ENCODE data around the gene ATG101. TPM values are rescaled to one million over a fixed set of nuclear protein-coding genes. Genes with fewer than 3 reads are reported as not detected.

Gene ATG101, protein sequence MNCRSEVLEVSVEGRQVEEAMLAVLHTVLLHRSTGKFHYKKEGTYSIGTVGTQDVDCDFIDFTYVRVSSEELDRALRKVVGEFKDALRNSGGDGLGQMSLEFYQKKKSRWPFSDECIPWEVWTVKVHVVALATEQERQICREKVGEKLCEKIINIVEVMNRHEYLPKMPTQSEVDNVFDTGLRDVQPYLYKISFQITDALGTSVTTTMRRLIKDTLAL
- 34.4 TPM for total RNA-seq

DNA sequence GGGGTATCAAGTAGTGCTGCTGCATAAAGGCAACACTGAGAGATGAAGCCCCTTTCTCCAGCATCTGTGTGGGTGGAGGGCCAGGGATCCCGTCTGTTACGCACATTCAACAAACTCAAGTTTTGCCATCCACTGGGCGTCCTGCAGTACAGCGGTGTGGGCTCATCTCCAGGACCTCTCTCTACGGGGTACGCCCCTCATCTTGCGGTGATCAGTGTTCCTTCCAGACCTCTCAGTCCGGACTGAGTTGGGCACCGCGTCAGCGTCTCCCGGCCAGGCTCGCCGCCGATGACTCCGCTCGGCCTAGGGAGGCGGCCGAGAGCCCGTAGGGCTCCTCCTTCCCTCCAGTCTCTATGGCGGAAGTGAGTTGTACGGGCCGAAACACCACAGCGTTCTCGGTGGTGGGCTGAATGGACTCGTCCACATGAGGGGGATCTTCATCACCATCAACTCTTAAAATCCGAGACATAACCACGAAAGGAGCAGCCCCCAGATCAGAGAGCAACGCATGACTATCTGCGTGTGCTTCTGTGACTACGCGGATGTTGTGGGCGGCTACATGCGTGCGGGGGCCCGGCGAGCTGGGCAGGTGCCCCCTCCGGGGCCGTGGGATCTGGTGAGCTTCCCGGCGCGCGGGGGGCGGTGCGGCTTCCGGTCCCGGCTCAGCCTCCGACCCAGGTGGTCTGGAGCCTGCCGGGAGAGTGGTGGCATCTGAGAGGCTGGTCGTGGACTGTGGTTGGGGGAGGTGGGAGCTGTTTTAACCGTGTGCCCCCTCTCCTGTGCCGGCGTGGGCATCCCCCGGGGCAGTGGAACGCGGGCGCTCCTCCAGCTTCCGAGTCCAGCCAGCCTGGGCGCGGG is at the start of gene ATG101:
Gene ATG101 (plus strand): TSS at position 652 of the 858 bp plus-strand sequence. CDS start 3,673 bp downstream, outside the sequence.
- H3K27me3 ChIP-seq (ENCODE audit: control insufficient read depth in 3 of 3, insufficient read depth in 3 of 3, low read length in 3 of 3): no peaks in the 10 kb centered on the region
- H3K27ac ChIP-seq (ENCODE audit: low read depth, low read length): peak within 1 kb of the TSS; percentile 93
- H3K9ac ChIP-seq (ENCODE audit: low read depth in 1 of 3, low read length in 3 of 3): peak within 1 kb of the TSS; percentile 95 to 98 (median 97)
- H3K36me3 ChIP-seq (ENCODE audit: control insufficient read depth in 3 of 3, insufficient read depth in 3 of 3, low read length in 3 of 3): peaks cover 15 to 25% (median 17%) of the 10 kb centered on the region in 3 donors
- H3K4me3 ChIP-seq (ENCODE audit: low read length in 3 of 3): peak within 1 kb of the TSS; percentile 96 to 98 (median 97)
- H3K4me1 ChIP-seq (ENCODE audit: control insufficient read depth in 3 of 3, insufficient read depth in 3 of 3, low read length in 3 of 3): peaks cover 21 to 36% (median 28%) of the 10 kb centered on the region in 3 donors
- H3K9me3 ChIP-seq (ENCODE audit: control insufficient read depth in 3 of 3, low read length in 3 of 3): no peaks in the 10 kb centered on the region

DNA sequence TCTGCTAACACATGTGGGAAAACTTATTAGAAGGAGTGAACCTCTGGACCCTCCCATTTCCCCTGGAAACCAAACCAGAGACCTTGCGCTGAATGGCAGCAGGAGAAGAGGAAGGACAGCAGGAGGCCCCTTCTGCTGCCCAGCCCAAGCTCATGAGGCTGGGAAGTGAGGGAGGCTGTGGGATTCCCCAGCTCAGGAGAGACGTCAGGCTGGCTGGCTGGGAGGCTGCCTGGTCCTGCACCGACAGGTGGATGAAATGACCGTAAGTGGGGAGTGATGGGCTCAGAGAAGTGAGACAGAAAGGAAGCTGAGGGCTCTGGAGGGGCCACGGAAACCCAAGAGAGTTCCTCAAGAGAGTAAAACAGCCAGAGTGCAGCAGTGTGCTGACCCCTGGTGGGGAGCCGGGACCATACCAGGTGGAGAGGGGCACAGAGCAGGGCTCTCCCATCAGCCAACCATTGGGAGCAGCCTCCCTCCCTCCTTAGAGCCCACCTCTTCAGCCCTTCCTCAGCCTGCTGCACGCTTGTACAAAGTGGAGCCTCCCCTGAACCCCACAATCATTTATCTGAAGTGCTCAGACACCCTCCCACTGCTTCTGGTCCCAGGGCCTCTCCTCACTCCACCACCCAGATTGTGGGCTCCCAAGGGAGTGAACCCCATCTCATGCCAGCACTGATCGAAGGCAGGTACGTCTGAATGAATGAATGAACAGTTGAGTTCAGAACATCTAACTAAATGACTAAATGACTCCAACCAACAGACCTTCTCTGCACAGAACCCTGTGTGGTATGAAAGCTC is 49.0 kb upstream of the ATG101 start:
- H3K9me3 ChIP-seq (ENCODE audit: control insufficient read depth in 3 of 3, low read length in 3 of 3): no peaks in the 10 kb centered on the region
- peaks cover 17 to 22% (median 21%) of the 10 kb centered on the region in 3 donors for H3K4me1 ChIP-seq (ENCODE audit: control insufficient read depth in 3 of 3, insufficient read depth in 3 of 3, low read length in 3 of 3)
- no peak overlapping the region for H3K27ac ChIP-seq (ENCODE audit: low read depth, low read length)
- H3K9ac ChIP-seq (ENCODE audit: low read depth in 1 of 3, low read length in 3 of 3): peak overlapping the region in 1 of 3 donors; percentile 25
- H3K36me3 ChIP-seq (ENCODE audit: control insufficient read depth in 3 of 3, insufficient read depth in 3 of 3, low read length in 3 of 3): no peaks in the 10 kb centered on the region
- H3K27me3 ChIP-seq (ENCODE audit: control insufficient read depth in 3 of 3, insufficient read depth in 3 of 3, low read length in 3 of 3): no peaks in the 10 kb centered on the region
- H3K4me3 ChIP-seq (ENCODE audit: low read length in 3 of 3): no peak overlapping the region

DNA sequence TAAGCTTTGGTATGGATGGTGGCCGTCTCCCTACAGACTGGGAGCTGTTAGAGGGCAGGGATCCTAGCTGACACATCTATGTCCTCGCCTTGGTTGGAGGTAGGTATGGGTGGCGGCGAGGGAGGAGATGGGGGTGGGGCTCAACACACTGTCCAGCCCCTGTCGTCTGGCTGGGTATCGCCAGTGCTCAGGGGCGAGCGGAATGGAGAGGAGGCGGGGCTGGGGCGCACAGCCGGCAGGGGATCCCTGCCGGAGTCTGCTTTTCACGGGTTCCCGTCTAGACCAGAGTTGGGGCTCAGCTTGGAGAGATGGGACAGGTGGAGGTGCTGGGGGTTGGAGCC is 47.0 kb upstream of the ATG101 start:
- peak overlapping the region; percentile 48 to 68 (median 66) for H3K4me3 ChIP-seq (ENCODE audit: low read length in 3 of 3)
- H3K27me3 ChIP-seq (ENCODE audit: control insufficient read depth in 3 of 3, insufficient read depth in 3 of 3, low read length in 3 of 3): no peaks in the 10 kb centered on the region
- H3K4me1 ChIP-seq (ENCODE audit: control insufficient read depth in 3 of 3, insufficient read depth in 3 of 3, low read length in 3 of 3): peaks cover 38 to 42% (median 41%) of the 10 kb centered on the region in 3 donors
- no peaks in the 10 kb centered on the region for H3K36me3 ChIP-seq (ENCODE audit: control insufficient read depth in 3 of 3, insufficient read depth in 3 of 3, low read length in 3 of 3)
- H3K9ac ChIP-seq (ENCODE audit: low read depth in 1 of 3, low read length in 3 of 3): peak overlapping the region; percentile 50 to 76 (median 57)
- H3K9me3 ChIP-seq (ENCODE audit: control insufficient read depth in 3 of 3, low read length in 3 of 3): no peaks in the 10 kb centered on the region
- no peak overlapping the region for H3K27ac ChIP-seq (ENCODE audit: low read depth, low read length)

DNA sequence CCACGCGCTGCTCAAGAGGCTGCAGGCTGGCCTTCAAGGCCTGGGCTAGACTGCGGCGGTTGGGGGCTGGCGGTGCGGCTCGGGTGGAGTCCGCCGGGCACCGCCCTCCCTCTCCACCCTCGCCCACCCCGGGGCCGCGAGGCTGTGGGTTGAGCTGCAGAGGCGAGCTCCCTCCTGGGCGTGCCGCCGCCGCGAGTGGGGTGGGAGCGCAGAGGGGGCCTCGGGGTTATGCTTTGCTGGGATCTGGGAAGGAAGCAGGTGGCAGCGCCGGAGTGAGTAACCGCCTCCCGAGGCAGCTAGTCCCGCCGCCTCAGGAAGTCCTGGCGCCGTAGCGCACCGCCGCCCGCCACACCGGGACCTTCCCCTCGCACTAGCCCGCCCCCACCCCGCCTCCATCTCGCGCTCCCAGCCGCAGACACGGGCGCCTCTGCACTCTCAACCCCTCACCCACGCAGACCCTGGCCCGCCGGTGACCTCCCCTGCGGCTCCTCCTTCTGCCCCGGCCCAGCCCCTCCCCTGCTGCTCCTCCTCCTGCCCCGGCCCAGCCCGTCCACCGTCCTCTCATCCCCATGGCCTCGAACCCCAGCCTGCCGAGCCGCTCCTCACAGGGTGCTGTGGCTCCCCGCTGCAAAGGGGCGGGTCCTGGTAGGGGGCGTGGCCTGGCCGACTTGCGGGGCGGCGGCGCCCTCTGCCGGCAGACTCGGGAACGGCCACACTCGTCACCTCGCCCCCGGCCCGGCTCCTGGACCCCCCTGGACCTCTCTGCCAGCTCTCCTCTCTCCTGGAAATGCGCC is 46.4 kb upstream of the ATG101 start:
- no peaks in the 10 kb centered on the region for H3K36me3 ChIP-seq (ENCODE audit: control insufficient read depth in 3 of 3, insufficient read depth in 3 of 3, low read length in 3 of 3)
- no peaks in the 10 kb centered on the region for H3K27me3 ChIP-seq (ENCODE audit: control insufficient read depth in 3 of 3, insufficient read depth in 3 of 3, low read length in 3 of 3)
- H3K9me3 ChIP-seq (ENCODE audit: control insufficient read depth in 3 of 3, low read length in 3 of 3): no peaks in the 10 kb centered on the region
- H3K4me3 ChIP-seq (ENCODE audit: low read length in 3 of 3): peak overlapping the region; percentile 48 to 68 (median 66)
- H3K4me1 ChIP-seq (ENCODE audit: control insufficient read depth in 3 of 3, insufficient read depth in 3 of 3, low read length in 3 of 3): peaks cover 39 to 43% (median 41%) of the 10 kb centered on the region in 3 donors
- H3K9ac ChIP-seq (ENCODE audit: low read depth in 1 of 3, low read length in 3 of 3): peak overlapping the region; percentile 53 to 76 (median 57)
- H3K27ac ChIP-seq (ENCODE audit: low read depth, low read length): no peak overlapping the region

DNA sequence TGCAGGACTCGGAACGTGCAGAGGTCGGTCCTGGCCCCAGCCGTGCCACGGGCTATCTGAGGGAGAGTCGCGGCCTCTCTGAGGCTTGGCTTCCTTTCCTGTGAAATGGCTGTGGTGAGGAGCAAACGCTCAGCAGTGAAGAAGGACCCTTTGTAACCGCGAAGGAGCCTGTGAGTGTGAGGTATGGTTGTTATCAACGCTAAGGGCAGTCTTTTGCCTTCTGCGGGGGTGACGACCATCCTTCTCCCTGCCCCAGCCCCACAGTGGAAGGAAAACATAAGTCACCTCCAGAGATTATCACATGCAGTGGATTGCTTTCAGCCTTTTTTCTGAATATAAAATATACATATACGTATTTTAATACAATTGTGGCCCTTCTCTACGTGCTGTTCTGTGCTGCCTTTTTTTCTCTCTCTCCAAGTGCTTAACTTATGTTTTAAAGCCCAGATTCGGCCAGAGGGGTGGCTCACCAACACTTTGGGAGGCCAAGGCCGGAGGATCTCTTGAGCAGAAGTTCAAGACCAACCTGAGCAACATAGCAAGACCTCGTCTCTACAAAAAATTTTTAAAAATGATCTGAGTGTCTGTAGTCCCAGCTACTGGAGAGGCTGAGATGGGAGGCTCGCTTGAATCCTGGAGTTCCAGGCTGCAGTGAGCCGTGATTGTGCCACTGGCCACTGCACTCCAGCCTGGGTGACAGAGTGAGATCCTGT is 45.6 kb upstream of the ATG101 start:
- H3K27me3 ChIP-seq (ENCODE audit: control insufficient read depth in 3 of 3, insufficient read depth in 3 of 3, low read length in 3 of 3): no peaks in the 10 kb centered on the region
- no peaks in the 10 kb centered on the region for H3K36me3 ChIP-seq (ENCODE audit: control insufficient read depth in 3 of 3, insufficient read depth in 3 of 3, low read length in 3 of 3)
- H3K4me1 ChIP-seq (ENCODE audit: control insufficient read depth in 3 of 3, insufficient read depth in 3 of 3, low read length in 3 of 3): peaks cover 44 to 47% (median 45%) of the 10 kb centered on the region in 3 donors
- peak overlapping the region; percentile 22 to 76 (median 53) for H3K9ac ChIP-seq (ENCODE audit: low read depth in 1 of 3, low read length in 3 of 3)
- H3K27ac ChIP-seq (ENCODE audit: low read depth, low read length): no peak overlapping the region
- peak overlapping the region; percentile 33 to 68 (median 66) for H3K4me3 ChIP-seq (ENCODE audit: low read length in 3 of 3)
- no peaks in the 10 kb centered on the region for H3K9me3 ChIP-seq (ENCODE audit: control insufficient read depth in 3 of 3, low read length in 3 of 3)

DNA sequence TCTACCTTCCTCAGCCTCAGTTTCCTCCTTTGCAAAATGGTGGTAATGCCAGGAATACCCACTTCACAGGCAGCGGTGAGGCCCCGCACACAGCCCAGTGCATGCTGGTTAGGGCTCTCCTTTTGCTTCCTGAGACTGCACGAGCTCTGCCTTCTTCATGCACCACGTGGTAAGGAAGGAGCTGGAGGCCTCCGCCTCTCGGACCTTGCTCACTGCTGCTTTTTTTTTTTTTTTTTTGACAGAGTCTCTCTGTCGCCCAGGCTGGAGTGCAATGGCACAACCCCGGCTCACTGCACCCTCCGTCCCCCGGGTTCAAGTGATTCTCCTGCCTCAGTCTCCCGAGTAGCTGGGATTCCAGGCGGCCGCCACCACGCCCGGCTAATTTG is 44.9 kb upstream of the ATG101 start:
- H3K27me3 ChIP-seq (ENCODE audit: control insufficient read depth in 3 of 3, insufficient read depth in 3 of 3, low read length in 3 of 3): no peaks in the 10 kb centered on the region
- H3K4me3 ChIP-seq (ENCODE audit: low read length in 3 of 3): peak overlapping the region in 2 of 3 donors; percentile 13 to 49
- H3K36me3 ChIP-seq (ENCODE audit: control insufficient read depth in 3 of 3, insufficient read depth in 3 of 3, low read length in 3 of 3): no peaks in the 10 kb centered on the region
- peak overlapping the region; percentile 97 for H3K27ac ChIP-seq (ENCODE audit: low read depth, low read length)
- peak overlapping the region; percentile 65 to 92 (median 73) for H3K9ac ChIP-seq (ENCODE audit: low read depth in 1 of 3, low read length in 3 of 3)
- H3K9me3 ChIP-seq (ENCODE audit: control insufficient read depth in 3 of 3, low read length in 3 of 3): no peaks in the 10 kb centered on the region
- H3K4me1 ChIP-seq (ENCODE audit: control insufficient read depth in 3 of 3, insufficient read depth in 3 of 3, low read length in 3 of 3): peaks cover 51 to 52% (median 51%) of the 10 kb centered on the region in 3 donors

DNA sequence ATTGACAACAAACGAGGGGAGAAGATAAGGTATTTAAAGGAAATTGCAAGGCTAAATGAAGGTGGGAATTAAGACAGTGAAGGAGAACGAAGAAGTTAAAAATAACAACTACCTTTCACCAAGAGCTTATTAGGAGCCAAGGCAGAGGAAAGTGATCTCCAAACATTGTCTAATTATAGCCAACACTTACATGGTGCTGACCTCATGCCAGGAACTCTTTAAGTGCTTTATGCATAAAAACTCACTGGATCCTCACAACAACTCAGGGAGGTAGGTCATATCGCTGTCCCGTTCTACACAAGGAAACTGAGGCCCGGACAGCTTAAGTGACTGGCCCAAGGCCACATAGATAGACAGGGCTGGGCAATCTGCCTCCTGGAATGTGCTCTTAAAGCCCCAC is 43.5 kb upstream of the ATG101 start:
- peak overlapping the region; percentile 65 to 92 (median 73) for H3K9ac ChIP-seq (ENCODE audit: low read depth in 1 of 3, low read length in 3 of 3)
- no peaks in the 10 kb centered on the region for H3K9me3 ChIP-seq (ENCODE audit: control insufficient read depth in 3 of 3, low read length in 3 of 3)
- H3K27ac ChIP-seq (ENCODE audit: low read depth, low read length): peak overlapping the region; percentile 97
- peak overlapping the region; percentile 25 to 70 (median 49) for H3K4me3 ChIP-seq (ENCODE audit: low read length in 3 of 3)
- H3K36me3 ChIP-seq (ENCODE audit: control insufficient read depth in 3 of 3, insufficient read depth in 3 of 3, low read length in 3 of 3): no peaks in the 10 kb centered on the region
- H3K27me3 ChIP-seq (ENCODE audit: control insufficient read depth in 3 of 3, insufficient read depth in 3 of 3, low read length in 3 of 3): no peaks in the 10 kb centered on the region
- H3K4me1 ChIP-seq (ENCODE audit: control insufficient read depth in 3 of 3, insufficient read depth in 3 of 3, low read length in 3 of 3): peaks cover 56 to 60% (median 59%) of the 10 kb centered on the region in 3 donors

DNA sequence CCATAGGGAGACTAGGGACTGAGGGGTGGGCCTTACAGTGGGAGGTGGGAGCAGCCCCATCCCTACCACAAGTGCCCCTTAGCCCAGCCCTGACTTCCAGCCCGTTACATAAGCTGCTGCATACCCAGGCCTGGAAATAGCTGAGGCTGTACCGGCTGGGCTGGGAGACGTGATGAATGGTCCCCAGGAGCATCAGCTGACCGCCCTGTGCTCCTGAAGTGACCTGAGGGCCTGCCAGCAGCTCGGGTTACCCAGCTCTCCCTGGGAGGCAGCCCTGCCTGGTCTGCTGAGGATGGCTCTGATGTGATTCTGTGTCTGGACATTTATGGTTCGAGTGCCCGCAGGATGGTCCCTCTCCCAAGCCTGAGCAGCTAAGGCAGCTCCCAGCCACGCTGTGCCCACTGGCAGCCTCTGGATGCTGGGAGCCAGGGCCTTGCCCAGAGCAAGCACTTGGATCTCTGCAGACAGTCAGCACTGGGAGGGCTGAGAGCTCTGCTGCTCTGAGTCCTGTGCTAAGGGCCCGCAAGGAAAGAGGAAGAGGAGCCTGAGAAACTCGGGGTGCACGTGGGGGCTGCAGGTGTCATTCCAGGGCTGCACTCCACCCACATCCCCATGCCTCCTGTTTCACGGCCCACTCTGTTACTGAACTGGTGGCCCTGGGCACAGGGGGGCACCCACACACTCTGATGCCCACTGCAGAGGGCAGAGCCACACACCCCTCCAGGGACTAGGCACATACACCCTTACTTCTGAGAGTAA is 42.5 kb upstream of the ATG101 start:
- H3K9ac ChIP-seq (ENCODE audit: low read depth in 1 of 3, low read length in 3 of 3): peak overlapping the region; percentile 65 to 92 (median 73)
- H3K36me3 ChIP-seq (ENCODE audit: control insufficient read depth in 3 of 3, insufficient read depth in 3 of 3, low read length in 3 of 3): no peaks in the 10 kb centered on the region
- H3K4me1 ChIP-seq (ENCODE audit: control insufficient read depth in 3 of 3, insufficient read depth in 3 of 3, low read length in 3 of 3): peaks cover 60 to 65% (median 64%) of the 10 kb centered on the region in 3 donors
- H3K27ac ChIP-seq (ENCODE audit: low read depth, low read length): peak overlapping the region; percentile 97
- H3K4me3 ChIP-seq (ENCODE audit: low read length in 3 of 3): peak overlapping the region in 2 of 3 donors; percentile 49 to 70
- no peaks in the 10 kb centered on the region for H3K27me3 ChIP-seq (ENCODE audit: control insufficient read depth in 3 of 3, insufficient read depth in 3 of 3, low read length in 3 of 3)
- no peaks in the 10 kb centered on the region for H3K9me3 ChIP-seq (ENCODE audit: control insufficient read depth in 3 of 3, low read length in 3 of 3)

Measured in skeletal muscle tissue (tissue), 4 donors.